ENCODE measurements around the gene SLC38A6. TPM values are rescaled to one million over a fixed set of nuclear protein-coding genes. Genes with fewer than 3 reads are reported as not detected.

Gene SLC38A6
- total RNA-seq, 1 experiment from 2014 or later = 6.0 TPM

GRCh38 chr14:61019537-61019936 lies 38.5 kb downstream of the SLC38A6 start:
- H3K36me3 Mint-ChIP-seq (ENCODE audit: insufficient read depth in 1 of 3, low read depth in 3 of 3) = peaks cover 10 to 17% (median 14%) of the 10 kb centered on the region in 3 experiments
- H3K56ac ChIP-seq (ENCODE audit: insufficient read length, low read depth, low read length) = no peak overlapping the region

More at GRCh38 chr14:61019537-61019936, 38.5 kb downstream of the SLC38A6 start:
- H4K20me1 ChIP-seq (ENCODE audit: control insufficient read depth, insufficient read depth, insufficient read length) = no peaks in the 10 kb centered on the region
- H3K27me3 Mint-ChIP-seq (ENCODE audit: low read depth) = no peaks in the 10 kb centered on the region
- no peak overlapping the region for H3K4me2 ChIP-seq (ENCODE audit: insufficient read depth, insufficient read length, low read length)
- TF ChIP-seq CTCF (conservative IDR thresholded peaks at IDR 0.05) = no peak
- no peaks in the 10 kb centered on the region for H3K4me1 ChIP-seq (ENCODE audit: insufficient read depth, low read length)
- no peak overlapping the region for H3K23ac ChIP-seq (ENCODE audit: insufficient read length, low read depth, low read length)
- no peak overlapping the region for H4K8ac ChIP-seq (replicated peaks; ENCODE audit: insufficient read length, low read depth, low read length)
- H2AFZ ChIP-seq (ENCODE audit: low read length) = no peak overlapping the region
- H4K91ac ChIP-seq (ENCODE audit: insufficient read length, low read depth, low read length) = no peak overlapping the region
- no peak overlapping the region for H3T11ph ChIP-seq (ENCODE audit: low read length)
- H3K27me3 ChIP-seq (ENCODE audit: insufficient read depth, low read length) = no peaks in the 10 kb centered on the region
- no peak overlapping the region for H2BK5ac ChIP-seq (ENCODE audit: insufficient read length, low read length)
- no peaks in the 10 kb centered on the region for H3K79me2 ChIP-seq (ENCODE audit: insufficient read depth, low read length)
- no peak overlapping the region for H2BK20ac ChIP-seq (ENCODE audit: low read depth, low read length, poor library complexity, severe bottlenecking)
- no peak overlapping the region for H4K5ac ChIP-seq (ENCODE audit: insufficient read length, low read depth, low read length)
- H3K9me3 ChIP-seq (ENCODE audit: control insufficient read depth, low read depth, low read length) = no peaks in the 10 kb centered on the region
- no peak overlapping the region for H3K4me3 Mint-ChIP-seq
- H3K4me1 Mint-ChIP-seq = no peaks in the 10 kb centered on the region
- no peak overlapping the region for H3K14ac ChIP-seq (ENCODE audit: insufficient read depth, low read length)
- no peak overlapping the region for H2BK120ac ChIP-seq (ENCODE audit: low read depth, low read length, poor library complexity, severe bottlenecking)
- H3K27ac ChIP-seq (ENCODE audit: insufficient read length, low read depth, low read length) = no peak overlapping the region
- no peak overlapping the region for H3K9ac ChIP-seq (ENCODE audit: extremely low read depth, insufficient read length, low read length)
- peaks cover 13 to 15% of the 10 kb centered on the region in 2 experiments for H3K9me3 Mint-ChIP-seq
- H3K18ac ChIP-seq (ENCODE audit: insufficient read length, low read depth, low read length) = no peak overlapping the region
- DNase-seq = no peak
- H2BK12ac ChIP-seq (ENCODE audit: insufficient read length, low read depth, low read length) = no peak overlapping the region
- H3K23me2 ChIP-seq (ENCODE audit: insufficient read length, low read depth, low read length, poor library complexity, severe bottlenecking) = no peaks in the 10 kb centered on the region
- no peak overlapping the region for H2AK5ac ChIP-seq (ENCODE audit: insufficient read length, low read length)
- no peak overlapping the region for H2BK15ac ChIP-seq (ENCODE audit: low read depth, low read length)
- H3K79me1 ChIP-seq (ENCODE audit: insufficient read depth, low read depth, low read length, poor library complexity, severe bottlenecking) = no peaks in the 10 kb centered on the region
- no peak overlapping the region for H3K27ac Mint-ChIP-seq
- no peak overlapping the region for H3K4ac ChIP-seq (ENCODE audit: low read depth, low read length)
- WGBS (ENCODE audit: extremely low coverage, insufficient read length, low lambda C conversion rate) = no CpG with 5 or more reads among the region's 1 CpG
